ENCODE data around the gene SEZ6L2.

The SEZ6L2 gene

GRCh38 chr16:29925781-29926710, 26.7 kb upstream of the SEZ6L2 start, which contains the start of gene KCTD13:
Gene KCTD13, minus strand, starts transcription at chr16:29926226. Its CDS starts 193 bp downstream, at chr16:29926033.
- TF ChIP-seq YY1 (IDR thresholded peaks at IDR 0.05; ENCODE audit: insufficient read depth, insufficient read length): no peak
- TF ChIP-seq SUZ12 (IDR thresholded peaks at IDR 0.05; ENCODE audit: extremely low read depth, insufficient read depth, insufficient read length): no peak
- no peak for TF ChIP-seq ZNF274 (IDR thresholded peaks at IDR 0.05; ENCODE audit: low read depth, low read length)

GRCh38 chr16:29925105-29925756, 25.9 kb upstream of the SEZ6L2 start:
- Histone ChIP-seq H3K9ac (ENCODE audit: insufficient read length, low read depth) (peak overlapping the region; percentile 92), H3K4me3 (ENCODE audit: insufficient read length, low read depth) (peak overlapping the region; percentile 89), H3K4me1 (ENCODE audit: insufficient read depth, insufficient read length) (peaks cover 6% of the 10 kb centered on the region), H3K9me3 (ENCODE audit: insufficient read depth, low read length) (no peaks in the 10 kb centered on the region), H3K27me3 (ENCODE audit: insufficient read depth, insufficient read length) (no peaks in the 10 kb centered on the region), H3K36me3 (ENCODE audit: insufficient read depth, insufficient read length, low read length) (peaks cover 24% of the 10 kb centered on the region)
- TF ChIP-seq ZNF274 (IDR thresholded peaks at IDR 0.05; ENCODE audit: low read depth, low read length): no peak
- no peak for TF ChIP-seq YY1 (IDR thresholded peaks at IDR 0.05; ENCODE audit: insufficient read depth, insufficient read length)
- no peak for TF ChIP-seq SUZ12 (IDR thresholded peaks at IDR 0.05; ENCODE audit: extremely low read depth, insufficient read depth, insufficient read length)
- DNase-seq (ENCODE audit: low read depth, low spot score): no peak

More at GRCh38 chr16:29925781-29926710, 26.7 kb upstream of the SEZ6L2 start, which contains the start of gene KCTD13:
- Histone ChIP-seq H3K4me1 (ENCODE audit: insufficient read depth, insufficient read length) (peaks cover 6% of the 10 kb centered on the region), H3K9ac (ENCODE audit: insufficient read length, low read depth) (peak within 1 kb of the TSS; percentile 92), H3K4me3 (ENCODE audit: insufficient read length, low read depth) (peak within 1 kb of the TSS; percentile 89), H3K36me3 (ENCODE audit: insufficient read depth, insufficient read length, low read length) (peaks cover 18% of the 10 kb centered on the region), H3K9me3 (ENCODE audit: insufficient read depth, low read length) (no peaks in the 10 kb centered on the region), H3K27me3 (ENCODE audit: insufficient read depth, insufficient read length) (no peaks in the 10 kb centered on the region)
- peak; percentile 78 for DNase-seq (ENCODE audit: low read depth, low spot score)

- Histone ChIP-seq H3K4me1 (ENCODE audit: insufficient read depth, insufficient read length) (peaks cover 6% of the 10 kb centered on the region), H3K9me3 (ENCODE audit: insufficient read depth, low read length) (no peaks in the 10 kb centered on the region), H3K4me3 (ENCODE audit: insufficient read length, low read depth) (no peak overlapping the region), H3K9ac (ENCODE audit: insufficient read length, low read depth) (no peak overlapping the region), H3K27me3 (ENCODE audit: insufficient read depth, insufficient read length) (no peaks in the 10 kb centered on the region), H3K36me3 (ENCODE audit: insufficient read depth, insufficient read length, low read length) (peaks cover 31% of the 10 kb centered on the region)
- TF ChIP-seq YY1 (IDR thresholded peaks at IDR 0.05; ENCODE audit: insufficient read depth, insufficient read length): no peak
- TF ChIP-seq SUZ12 (IDR thresholded peaks at IDR 0.05; ENCODE audit: extremely low read depth, insufficient read depth, insufficient read length): no peak
- no peak for TF ChIP-seq ZNF274 (IDR thresholded peaks at IDR 0.05; ENCODE audit: low read depth, low read length)
- DNase-seq (ENCODE audit: low read depth, low spot score): no peak
These were observed 23.7 kb upstream of the SEZ6L2 start for GRCh38 chr16:29922986-29923501.

- Histone ChIP-seq H3K9ac (ENCODE audit: insufficient read length, low read depth) (no peak overlapping the region), H3K27me3 (ENCODE audit: insufficient read depth, insufficient read length) (no peaks in the 10 kb centered on the region), H3K4me3 (ENCODE audit: insufficient read length, low read depth) (no peak overlapping the region), H3K4me1 (ENCODE audit: insufficient read depth, insufficient read length) (peaks cover 4% of the 10 kb centered on the region), H3K36me3 (ENCODE audit: insufficient read depth, insufficient read length, low read length) (peaks cover 38% of the 10 kb centered on the region), H3K9me3 (ENCODE audit: insufficient read depth, low read length) (no peaks in the 10 kb centered on the region)
- no peak for DNase-seq (ENCODE audit: low read depth, low spot score)
- TF ChIP-seq SUZ12 (IDR thresholded peaks at IDR 0.05; ENCODE audit: extremely low read depth, insufficient read depth, insufficient read length) (no peak), YY1 (IDR thresholded peaks at IDR 0.05; ENCODE audit: insufficient read depth, insufficient read length) (no peak), ZNF274 (IDR thresholded peaks at IDR 0.05; ENCODE audit: low read depth, low read length) (no peak)
These were observed 23.0 kb upstream of the SEZ6L2 start for GRCh38 chr16:29922326-29922725.

- TF ChIP-seq SUZ12 (IDR thresholded peaks at IDR 0.05; ENCODE audit: extremely low read depth, insufficient read depth, insufficient read length): no peak
- TF ChIP-seq ZNF274 (IDR thresholded peaks at IDR 0.05; ENCODE audit: low read depth, low read length): no peak
- TF ChIP-seq YY1 (IDR thresholded peaks at IDR 0.05; ENCODE audit: insufficient read depth, insufficient read length): no peak
These were observed 21.7 kb upstream of the SEZ6L2 start for GRCh38 chr16:29921034-29921385.

GRCh38 chr16:29920288-29921033, 21.1 kb upstream of the SEZ6L2 start:
- Histone ChIP-seq H3K27me3 (ENCODE audit: insufficient read depth, insufficient read length) (no peaks in the 10 kb centered on the region), H3K9ac (ENCODE audit: insufficient read length, low read depth) (no peak overlapping the region), H3K9me3 (ENCODE audit: insufficient read depth, low read length) (no peaks in the 10 kb centered on the region), H3K4me3 (ENCODE audit: insufficient read length, low read depth) (no peak overlapping the region), H3K4me1 (ENCODE audit: insufficient read depth, insufficient read length) (no peaks in the 10 kb centered on the region), H3K36me3 (ENCODE audit: insufficient read depth, insufficient read length, low read length) (peaks cover 44% of the 10 kb centered on the region)
- no peak for TF ChIP-seq ZNF274 (IDR thresholded peaks at IDR 0.05; ENCODE audit: low read depth, low read length)
- TF ChIP-seq SUZ12 (IDR thresholded peaks at IDR 0.05; ENCODE audit: extremely low read depth, insufficient read depth, insufficient read length): no peak
- TF ChIP-seq YY1 (IDR thresholded peaks at IDR 0.05; ENCODE audit: insufficient read depth, insufficient read length): no peak
- no peak for DNase-seq (ENCODE audit: low read depth, low spot score)

More at GRCh38 chr16:29921034-29921385, 21.7 kb upstream of the SEZ6L2 start:
- DNase-seq (ENCODE audit: low read depth, low spot score): no peak
- Histone ChIP-seq H3K9me3 (ENCODE audit: insufficient read depth, low read length) (no peaks in the 10 kb centered on the region), H3K36me3 (ENCODE audit: insufficient read depth, insufficient read length, low read length) (peaks cover 44% of the 10 kb centered on the region), H3K27me3 (ENCODE audit: insufficient read depth, insufficient read length) (no peaks in the 10 kb centered on the region), H3K9ac (ENCODE audit: insufficient read length, low read depth) (no peak overlapping the region), H3K4me1 (ENCODE audit: insufficient read depth, insufficient read length) (no peaks in the 10 kb centered on the region), H3K4me3 (ENCODE audit: insufficient read length, low read depth) (no peak overlapping the region)

Measured in NT2/D1 (cell line).